ENCODE results near the gene DNMT3B. TPM values are rescaled to one million over a fixed set of nuclear protein-coding genes. Genes with fewer than 3 reads are reported as not detected.
A peak's percentile ranks its signal among the peaks of the same experiment; 100 is the strongest.

Gene DNMT3B
- total and polyA plus RNA-seq, 12 donors, result 0.12 to 2.0 (median 0.87) TPM; not detected in 1

- H3K27me3 ChIP-seq, result no peaks in the 10 kb centered on the region
Measured at GRCh38 chr20:32743237-32744112, 18.7 kb upstream of the DNMT3B start, which contains the start of gene COMMD7. Gene COMMD7 (minus strand): TSS chr20:32743467. CDS start chr20:32743391, 76 bp downstream.

DNA sequence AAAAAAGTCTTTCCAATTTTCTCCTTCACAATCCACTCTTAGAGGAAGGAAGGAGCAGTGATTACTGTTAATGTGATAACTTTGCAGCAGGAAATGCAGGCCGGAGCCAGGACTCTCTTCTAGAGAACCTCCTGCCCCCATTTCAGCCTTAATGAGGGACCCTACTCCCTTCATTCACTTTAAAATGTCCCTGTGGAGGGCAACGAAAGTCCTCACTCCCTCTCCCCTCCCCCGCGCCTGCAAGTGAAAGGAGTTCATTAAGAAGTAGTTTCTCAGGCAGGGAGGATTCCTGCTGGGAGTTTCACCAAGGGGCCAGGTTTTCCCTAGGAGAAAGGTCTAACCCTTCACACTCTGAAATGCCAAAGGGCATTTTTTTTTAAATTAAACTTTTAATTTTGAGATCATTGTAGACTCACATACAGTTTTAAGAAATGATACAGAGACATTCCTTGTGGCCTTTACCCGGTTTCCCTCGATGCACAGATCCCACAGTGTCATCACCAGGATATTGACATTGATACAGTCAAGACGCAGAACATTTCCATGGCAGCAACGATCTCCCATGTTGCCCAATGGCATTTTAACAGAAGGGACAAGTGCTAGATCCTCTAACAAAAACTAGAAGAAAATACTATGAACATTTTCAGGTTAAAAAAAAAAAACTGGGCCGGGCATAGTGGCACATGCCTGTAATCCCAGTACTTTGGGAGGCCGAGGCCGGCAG lies 12.1 kb upstream of the DNMT3B start:
- TF ChIP-seq CTCF (IDR thresholded peaks at IDR 0.05), result no peak
- TF ChIP-seq POLR2A (IDR thresholded peaks at IDR 0.05), result no peak
- intact Hi-C loops (cut with DNase I), result no loop called here
- no peak overlapping the region for H3K27ac ChIP-seq
- no peak for DNase-seq
- peaks cover 0 to 6% of the 10 kb centered on the region in 2 donors for H3K4me1 ChIP-seq (replicated peaks in 1 of 2)
- no peak overlapping the region for H3K4me3 ChIP-seq
- H3K36me3 ChIP-seq (replicated peaks in 1 of 2), result no peaks in the 10 kb centered on the region
- WGBS, 4 donors, result 79 to 85% (median 82%) methylated on average over 11 of the region's 11 CpGs
- H3K27me3 ChIP-seq, result no peaks in the 10 kb centered on the region
- no peaks in the 10 kb centered on the region for H3K9me3 ChIP-seq (replicated peaks in 1 of 3)

More at GRCh38 chr20:32743237-32744112, 18.7 kb upstream of the DNMT3B start, which contains the start of gene COMMD7:
- H3K9me3 ChIP-seq (replicated peaks in 1 of 3), result no peaks in the 10 kb centered on the region
- peak within 1 kb of the TSS in 4 of 5 donors; percentile 62 to 91 (median 85) for H3K27ac ChIP-seq
- no peaks in the 10 kb centered on the region for H3K36me3 ChIP-seq (replicated peaks in 1 of 2)
- peaks cover 4 to 6% of the 10 kb centered on the region in 2 donors for H3K4me1 ChIP-seq (replicated peaks in 1 of 2)
- peak within 1 kb of the TSS; percentile 33 to 83 (median 78) for H3K4me3 ChIP-seq
- TF ChIP-seq CTCF (IDR thresholded peaks at IDR 0.05) (no peak), POLR2A (IDR thresholded peaks at IDR 0.05) (peak; percentile 24 to 37)
- 0 to 5% (median 1%) methylated on average over 2 to 64 of the region's 64 CpGs for WGBS, 4 donors
- peak; percentile 53 to 77 (median 62) for DNase-seq
- intact Hi-C loops (cut with DNase I), result no loop called here

- DNase-seq, result no peak
- no peak overlapping the region for H3K4me3 ChIP-seq
- no peaks in the 10 kb centered on the region for H3K27me3 ChIP-seq
- H3K4me1 ChIP-seq (replicated peaks in 1 of 2), result peaks cover 0 to 6% of the 10 kb centered on the region in 2 donors
- no peaks in the 10 kb centered on the region for H3K36me3 ChIP-seq (replicated peaks in 1 of 2)
- intact Hi-C loops (cut with DNase I), result no loop called here
- no peaks in the 10 kb centered on the region for H3K9me3 ChIP-seq (replicated peaks in 1 of 3)
- TF ChIP-seq CTCF (IDR thresholded peaks at IDR 0.05) (no peak), POLR2A (IDR thresholded peaks at IDR 0.05) (no peak)
- H3K27ac ChIP-seq, result no peak overlapping the region
Measured at GRCh38 chr20:32751293-32751692, 10.9 kb upstream of the DNMT3B start.

All from adrenal gland (tissue), 12 donors.